ENCODE results near the gene DOHH. TPM values are rescaled to one million over a fixed set of nuclear protein-coding genes. Genes with fewer than 3 reads are reported as not detected.
"Not testable (repeated sequence)": the region's sequence is repeated elsewhere in the genome, so short reads cannot be mapped to it uniquely, and the experiment has no call there.

The DOHH gene
- total RNA-seq, 1 donor: 1.4 TPM

GRCh38 chr19:3537438-3538240 is 37.2 kb upstream of the DOHH start:
- H3K27me3 ChIP-seq (ENCODE audit: insufficient read depth, low read length): no peaks in the 10 kb centered on the region
- H3K9me3 ChIP-seq (ENCODE audit: low read depth, low read length): no peaks in the 10 kb centered on the region
- H3K4me1 ChIP-seq (ENCODE audit: insufficient read depth, low read length): no peaks in the 10 kb centered on the region
- no peak overlapping the region for H3K4me3 ChIP-seq (ENCODE audit: low read length)

- Histone ChIP-seq H3K9me3 (ENCODE audit: low read depth, low read length) (no peaks in the 10 kb centered on the region), H3K4me3 (ENCODE audit: low read length) (no peak overlapping the region), H3K4me1 (ENCODE audit: insufficient read depth, low read length) (no peaks in the 10 kb centered on the region), H3K27me3 (ENCODE audit: insufficient read depth, low read length) (no peaks in the 10 kb centered on the region)
Measured at GRCh38 chr19:3537101-3537437, 36.6 kb upstream of the DOHH start.

GRCh38 chr19:3536429-3537100 is 36.1 kb upstream of the DOHH start:
- no peak overlapping the region for H3K4me3 ChIP-seq (ENCODE audit: low read length)
- H3K27me3 ChIP-seq (ENCODE audit: insufficient read depth, low read length): no peaks in the 10 kb centered on the region
- H3K9me3 ChIP-seq (ENCODE audit: low read depth, low read length): no peaks in the 10 kb centered on the region
- no peaks in the 10 kb centered on the region for H3K4me1 ChIP-seq (ENCODE audit: insufficient read depth, low read length)

DNA sequence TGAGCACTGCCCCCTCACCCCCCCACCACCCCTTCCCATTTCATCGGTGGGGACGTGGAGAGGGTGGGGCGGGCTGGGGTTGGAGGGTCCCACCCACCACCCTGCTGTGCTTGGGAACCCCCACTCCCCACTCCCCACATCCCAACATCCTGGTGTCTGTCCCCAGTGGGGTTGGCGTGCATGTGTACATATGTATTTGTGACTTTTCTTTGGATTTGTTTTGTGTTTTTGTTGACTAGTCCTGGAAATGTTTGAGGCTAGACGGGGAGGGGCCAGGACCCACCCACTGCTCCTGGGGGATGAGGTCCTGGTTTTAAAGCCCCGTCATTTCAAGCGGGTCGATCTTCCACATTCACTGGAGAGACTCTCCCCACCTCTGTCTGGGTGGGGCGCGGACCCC is 35.5 kb upstream of the DOHH start:
- Histone ChIP-seq H3K27me3 (ENCODE audit: insufficient read depth, low read length) (no peaks in the 10 kb centered on the region), H3K9me3 (ENCODE audit: low read depth, low read length) (no peaks in the 10 kb centered on the region), H3K4me3 (ENCODE audit: low read length) (no peak overlapping the region), H3K4me1 (ENCODE audit: insufficient read depth, low read length) (no peaks in the 10 kb centered on the region)

- Histone ChIP-seq H3K4me1 (ENCODE audit: insufficient read depth, low read length) (no peaks in the 10 kb centered on the region), H3K9me3 (ENCODE audit: low read depth, low read length) (no peaks in the 10 kb centered on the region), H3K27me3 (ENCODE audit: insufficient read depth, low read length) (no peaks in the 10 kb centered on the region), H3K4me3 (ENCODE audit: low read length) (no peak overlapping the region)
Measured at GRCh38 chr19:3535563-3535965, 35.1 kb upstream of the DOHH start.

GRCh38 chr19:3535235-3535535 is 34.7 kb upstream of the DOHH start:
- no peaks in the 10 kb centered on the region for H3K9me3 ChIP-seq (ENCODE audit: low read depth, low read length)
- no peaks in the 10 kb centered on the region for H3K27me3 ChIP-seq (ENCODE audit: insufficient read depth, low read length)
- H3K4me1 ChIP-seq (ENCODE audit: insufficient read depth, low read length): no peaks in the 10 kb centered on the region
- H3K4me3 ChIP-seq (ENCODE audit: low read length): no peak overlapping the region

DNA sequence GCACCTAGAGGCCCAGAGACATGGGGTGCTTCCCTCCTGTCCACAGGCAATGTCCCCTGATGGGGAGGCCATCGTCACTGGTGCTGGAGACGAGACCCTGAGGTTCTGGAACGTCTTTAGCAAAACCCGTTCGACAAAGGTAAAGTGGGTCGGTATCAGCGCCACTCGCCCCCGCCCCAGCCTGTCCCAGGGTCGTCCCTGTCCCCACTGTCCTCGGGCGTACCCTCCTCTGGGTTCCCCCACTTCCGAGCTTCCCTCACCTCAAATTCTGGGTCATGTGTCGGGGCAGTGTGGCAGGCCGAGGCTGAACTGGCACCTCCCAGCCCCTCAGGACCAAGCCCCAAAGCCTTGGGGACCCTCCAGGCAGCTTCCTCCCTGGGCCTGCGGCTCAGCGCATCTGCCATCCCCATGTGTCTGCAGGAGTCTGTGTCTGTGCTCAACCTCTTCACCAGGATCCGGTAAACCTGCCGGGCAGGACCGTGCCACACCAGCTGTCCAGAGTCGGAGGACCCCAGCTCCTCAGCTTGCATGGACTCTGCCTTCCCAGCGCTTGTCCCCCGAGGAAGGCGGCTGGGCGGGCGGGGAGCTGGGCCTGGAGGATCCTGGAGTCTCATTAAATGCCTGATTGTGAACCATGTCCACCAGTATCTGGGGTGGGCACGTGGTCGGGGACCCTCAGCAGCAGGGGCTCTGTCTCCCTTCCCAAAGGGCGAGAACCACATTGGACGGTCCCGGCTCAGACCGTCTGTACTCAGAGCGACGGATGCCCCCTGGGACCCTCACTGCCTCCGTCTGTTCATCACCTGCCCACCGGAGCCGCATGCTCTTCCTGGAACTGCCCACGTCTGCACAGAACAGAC is 34.1 kb upstream of the DOHH start:
- Histone ChIP-seq H3K4me3 (ENCODE audit: low read length) (no peak overlapping the region), H3K27me3 (ENCODE audit: insufficient read depth, low read length) (no peaks in the 10 kb centered on the region), H3K9me3 (ENCODE audit: low read depth, low read length) (no peaks in the 10 kb centered on the region), H3K4me1 (ENCODE audit: insufficient read depth, low read length) (no peaks in the 10 kb centered on the region)

GRCh38 chr19:3533563-3534216 is 33.2 kb upstream of the DOHH start:
- no peak overlapping the region for H3K4me3 ChIP-seq (ENCODE audit: low read length)
- H3K4me1 ChIP-seq (ENCODE audit: insufficient read depth, low read length): no peaks in the 10 kb centered on the region
- H3K27me3 ChIP-seq (ENCODE audit: insufficient read depth, low read length): no peaks in the 10 kb centered on the region
- no peaks in the 10 kb centered on the region for H3K9me3 ChIP-seq (ENCODE audit: low read depth, low read length)

- Histone ChIP-seq H3K9me3 (ENCODE audit: low read depth, low read length) (no peaks in the 10 kb centered on the region), H3K27me3 (ENCODE audit: insufficient read depth, low read length) (no peaks in the 10 kb centered on the region), H3K4me1 (ENCODE audit: insufficient read depth, low read length) (no peaks in the 10 kb centered on the region), H3K4me3 (ENCODE audit: low read length) (no peak overlapping the region)
Measured at GRCh38 chr19:3533033-3533432, 32.6 kb upstream of the DOHH start.

DNA sequence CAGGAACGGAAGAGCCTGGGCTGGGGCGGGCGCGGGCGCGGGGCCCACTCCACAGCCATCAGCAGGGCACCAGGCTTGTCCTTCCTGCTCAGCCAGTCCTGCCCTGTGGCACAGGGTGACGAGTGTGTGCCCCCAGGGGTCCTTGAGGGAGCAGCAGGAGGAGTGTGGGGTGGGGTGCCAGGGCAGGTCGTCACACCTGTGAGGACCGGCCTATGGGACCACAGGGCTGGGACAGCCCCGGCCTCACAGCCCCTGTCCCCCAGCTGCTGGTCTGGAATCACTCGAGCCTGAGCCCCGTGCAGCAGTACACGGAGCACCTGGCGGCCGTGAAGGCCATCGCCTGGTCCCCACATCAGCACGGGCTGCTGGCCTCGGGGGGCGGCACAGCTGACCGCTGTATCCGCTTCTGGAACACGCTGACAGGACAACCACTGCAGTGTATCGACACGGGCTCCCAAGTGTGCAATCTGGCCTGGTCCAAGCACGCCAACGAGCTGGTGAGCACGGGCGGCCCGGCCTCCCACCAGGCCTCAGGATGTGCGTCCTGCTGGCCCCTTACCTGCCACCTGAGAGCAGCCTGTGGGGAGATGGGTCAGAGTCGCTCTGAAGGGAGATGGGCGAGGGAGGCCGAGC is 31.8 kb upstream of the DOHH start:
- H3K4me1 ChIP-seq (ENCODE audit: insufficient read depth, low read length): no peaks in the 10 kb centered on the region

DNA sequence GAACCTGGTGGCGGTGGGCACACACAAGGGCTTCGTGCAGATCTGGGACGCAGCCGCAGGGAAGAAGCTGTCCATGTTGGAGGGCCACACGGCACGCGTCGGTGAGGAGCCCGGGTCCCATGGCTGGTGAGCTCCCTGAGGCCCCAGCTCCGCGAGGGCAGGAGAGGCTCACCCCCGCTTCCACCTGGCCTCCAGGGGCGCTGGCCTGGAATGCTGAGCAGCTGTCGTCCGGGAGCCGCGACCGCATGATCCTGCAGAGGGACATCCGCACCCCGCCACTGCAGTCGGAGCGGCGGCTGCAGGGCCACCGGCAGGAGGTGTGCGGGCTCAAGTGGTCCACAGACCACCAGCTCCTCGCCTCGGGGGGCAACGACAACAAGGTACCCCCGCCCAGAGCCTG is 31.2 kb upstream of the DOHH start:
- Histone ChIP-seq H3K9me3 (ENCODE audit: low read depth, low read length) (no peaks in the 10 kb centered on the region), H3K4me1 (ENCODE audit: insufficient read depth, low read length) (no peaks in the 10 kb centered on the region), H3K27me3 (ENCODE audit: insufficient read depth, low read length) (no peaks in the 10 kb centered on the region), H3K4me3 (ENCODE audit: low read length) (no peak overlapping the region)

More for the DNA sequence above, 31.8 kb upstream of the DOHH start:
- Histone ChIP-seq H3K9me3 (ENCODE audit: low read depth, low read length) (no peaks in the 10 kb centered on the region), H3K27me3 (ENCODE audit: insufficient read depth, low read length) (no peaks in the 10 kb centered on the region), H3K4me3 (ENCODE audit: low read length) (no peak overlapping the region)

- Histone ChIP-seq H3K4me1 (ENCODE audit: insufficient read depth, low read length) (no peaks in the 10 kb centered on the region), H3K9me3 (ENCODE audit: low read depth, low read length) (no peaks in the 10 kb centered on the region), H3K27me3 (ENCODE audit: insufficient read depth, low read length) (no peaks in the 10 kb centered on the region), H3K4me3 (ENCODE audit: low read length) (no peak overlapping the region)
Measured at GRCh38 chr19:3530389-3530788, 29.9 kb upstream of the DOHH start.

DNA sequence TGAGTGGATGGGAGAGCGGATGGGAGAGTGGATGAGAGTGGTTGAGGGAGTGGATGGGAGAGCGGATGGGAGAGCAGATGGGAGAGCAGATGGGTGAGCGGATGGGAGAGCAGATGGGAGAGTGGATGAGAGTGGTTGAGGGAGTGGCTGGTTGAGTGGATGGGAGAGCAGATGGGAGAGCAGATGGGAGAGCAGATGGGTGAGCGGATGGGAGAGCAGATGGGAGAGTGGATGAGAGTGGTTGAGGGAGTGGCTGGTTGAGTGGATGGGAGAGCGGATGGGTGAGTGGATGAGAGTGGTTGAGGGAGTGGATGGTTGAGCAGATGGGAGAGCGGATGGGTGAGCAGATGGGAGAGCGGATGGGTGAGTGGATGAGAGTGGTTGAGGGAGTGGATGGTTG is 28.8 kb upstream of the DOHH start:
- H3K4me1 ChIP-seq (ENCODE audit: insufficient read depth, low read length); H3K27me3 ChIP-seq (ENCODE audit: insufficient read depth, low read length): not testable (repeated sequence)

DNA sequence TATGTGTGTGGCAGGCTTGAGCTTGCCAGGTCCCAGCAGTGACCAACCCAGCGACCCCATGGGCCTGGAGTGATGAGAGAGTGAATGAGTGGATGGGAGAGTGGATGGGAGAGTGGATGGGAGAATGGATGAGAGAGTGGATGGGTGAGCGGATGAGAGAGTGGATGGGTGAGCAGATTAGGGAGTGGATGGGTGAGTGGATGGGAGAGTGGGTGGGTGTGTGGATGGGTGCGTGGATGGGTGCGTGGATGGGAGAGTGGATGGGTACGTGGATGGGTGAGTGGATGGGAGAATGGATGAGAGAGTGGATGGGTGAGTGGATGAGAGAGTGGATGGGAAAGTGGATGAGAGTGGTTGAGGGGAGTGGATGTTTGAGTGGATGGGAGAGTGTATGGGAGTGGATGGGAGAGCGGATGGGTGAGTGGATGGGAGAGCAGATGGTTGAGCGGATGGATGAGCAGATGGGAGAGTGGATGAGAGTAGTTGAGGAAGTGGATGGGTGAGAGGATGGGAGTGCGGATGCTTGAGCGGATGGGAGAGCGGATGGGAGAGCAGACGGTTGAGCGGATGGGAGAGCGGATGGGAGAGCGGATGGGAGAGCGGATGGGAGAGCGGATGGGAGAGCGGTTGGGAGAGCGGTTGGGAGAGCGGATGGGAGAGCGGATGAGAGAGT is 28.2 kb upstream of the DOHH start:
- Histone ChIP-seq H3K27me3 (ENCODE audit: insufficient read depth, low read length) (no peaks in the 10 kb centered on the region), H3K4me1 (ENCODE audit: insufficient read depth, low read length) (no peaks in the 10 kb centered on the region), H3K4me3 (ENCODE audit: low read length) (no peak overlapping the region), H3K9me3 (ENCODE audit: low read depth, low read length) (no peaks in the 10 kb centered on the region)

More for the DNA sequence above, 28.8 kb upstream of the DOHH start:
- H3K4me3 ChIP-seq (ENCODE audit: low read length); H3K9me3 ChIP-seq (ENCODE audit: low read depth, low read length): not testable (repeated sequence)

Measured in mononuclear cell (primary cell).